Dedifferentiated amniotic fluid mesenchymal stem cell (primary cell): Measurements from ENCODE around the gene BHLHE41.

ENCODE experiments used
- DNase-seq: peaks from one replicate; pipeline ENCODE4 v3.0.0-alpha.2; 2016; ENCODE audit errors: extremely low spot score

Gene BHLHE41

GRCh38 chr12:26113853-26114719 lies 10.8 kb downstream of the BHLHE41 start:
- peak; percentile 86 for DNase-seq

- no peak for DNase-seq
Measured at GRCh38 chr12:26113181-26113654, 11.6 kb downstream of the BHLHE41 start.

GRCh38 chr12:26112703-26113147 lies 12.1 kb downstream of the BHLHE41 start:
- DNase-seq, result no peak

- DNase-seq, result no peak
Measured at GRCh38 chr12:26112232-26112631, 12.6 kb downstream of the BHLHE41 start.

- DNase-seq, result no peak
Measured at GRCh38 chr12:26109343-26109881, 15.4 kb downstream of the BHLHE41 start.

GRCh38 chr12:26108915-26109314 lies 15.9 kb downstream of the BHLHE41 start:
- no peak for DNase-seq

- DNase-seq, result no peak
Measured at GRCh38 chr12:26106347-26106746, 18.5 kb downstream of the BHLHE41 start.

GRCh38 chr12:26102953-26103352 lies 21.9 kb downstream of the BHLHE41 start:
- DNase-seq, result no peak

GRCh38 chr12:26101763-26102162 lies 23.1 kb downstream of the BHLHE41 start:
- DNase-seq, result no peak

GRCh38 chr12:26101350-26101734 lies 23.5 kb downstream of the BHLHE41 start:
- no peak for DNase-seq

- no peak for DNase-seq
Measured at GRCh38 chr12:26100666-26101349, 24.0 kb downstream of the BHLHE41 start.

- DNase-seq, result peak; percentile 80
Measured at GRCh38 chr12:26097046-26097878, 27.6 kb downstream of the BHLHE41 start.

GRCh38 chr12:26096036-26096435 lies 28.8 kb downstream of the BHLHE41 start:
- DNase-seq, result no peak

- no peak for DNase-seq
Measured at GRCh38 chr12:26095186-26095585, 29.7 kb downstream of the BHLHE41 start.

- DNase-seq, result no peak
Measured at GRCh38 chr12:26092346-26093105, 32.3 kb downstream of the BHLHE41 start.

GRCh38 chr12:26091822-26092221 lies 33.0 kb downstream of the BHLHE41 start:
- DNase-seq, result no peak

GRCh38 chr12:26090836-26091510 lies 33.9 kb downstream of the BHLHE41 start:
- no peak for DNase-seq

- no peak for DNase-seq
Measured at GRCh38 chr12:26088998-26089397, 35.8 kb downstream of the BHLHE41 start.

GRCh38 chr12:26086936-26087335 lies 37.9 kb downstream of the BHLHE41 start:
- no peak for DNase-seq

GRCh38 chr12:26080911-26081310 lies 43.9 kb downstream of the BHLHE41 start:
- no peak for DNase-seq
